Measurements from ENCODE around the gene SPEG.

- TF ChIP-seq CTCF (conservative IDR thresholded peaks at IDR 0.05; ENCODE audit: low read depth in 2 of 2) (no peak), POLR2AphosphoS5 (IDR thresholded peaks at IDR 0.05; ENCODE audit: low read depth) (no peak), NANOG (IDR thresholded peaks at IDR 0.05; ENCODE audit: borderline replicate concordance) (no peak), REST (IDR thresholded peaks at IDR 0.05; ENCODE audit: unreplicated experiment) (no peak), CREB1 (CRISPR knock-in tag; IDR thresholded peaks at IDR 0.05; ENCODE audit: low read depth) (no peak), EZH2 (IDR thresholded peaks at IDR 0.05; ENCODE audit: low read depth, unreplicated experiment) (no peak), EZH2phosphoT487 (IDR thresholded peaks at IDR 0.05; ENCODE audit: unreplicated experiment) (no peak), STAT1 (IDR thresholded peaks at IDR 0.05; ENCODE audit: unreplicated experiment) (no peak), JUNB (IDR thresholded peaks at IDR 0.05; ENCODE audit: unreplicated experiment) (no peak), ZNF114 (CRISPR knock-in tag; IDR thresholded peaks at IDR 0.05) (no peak)
- TF ChIP-seq, protein P1, sequence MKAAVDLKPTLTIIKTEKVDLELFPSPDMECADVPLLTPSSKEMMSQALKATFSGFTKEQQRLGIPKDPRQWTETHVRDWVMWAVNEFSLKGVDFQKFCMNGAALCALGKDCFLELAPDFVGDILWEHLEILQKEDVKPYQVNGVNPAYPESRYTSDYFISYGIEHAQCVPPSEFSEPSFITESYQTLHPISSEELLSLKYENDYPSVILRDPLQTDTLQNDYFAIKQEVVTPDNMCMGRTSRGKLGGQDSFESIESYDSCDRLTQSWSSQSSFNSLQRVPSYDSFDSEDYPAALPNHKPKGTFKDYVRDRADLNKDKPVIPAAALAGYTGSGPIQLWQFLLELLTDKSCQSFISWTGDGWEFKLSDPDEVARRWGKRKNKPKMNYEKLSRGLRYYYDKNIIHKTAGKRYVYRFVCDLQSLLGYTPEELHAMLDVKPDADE (IDR thresholded peaks at IDR 0.05), result no peak
Measured at GRCh38 chr2:219438453-219438852, 3.8 kb downstream of the SPEG start.

All from GM23338 (cell line).